C4-2B (cell line): ENCODE data around the gene KRT73.

Experiments used
- H3K27ac ChIP-seq: fragments of 450-650 bp; 2 replicates; pipeline ENCODE4 v1.5.1; 2017
- ZFX ChIP-seq: fragments of 450-650 bp; IDR thresholded peaks from 2 replicates; pipeline ENCODE4 v1.6.1; 2017
- TF ChIP-seq, protein P1 (sequence below): fragments of 450-650 bp; conservative IDR thresholded peaks from 2 replicates; pipeline ENCODE4 v1.5.1; 2017; ENCODE audit warnings: mild to moderate bottlenecking

KRT73 gene

GRCh38 chr12:52585066-52585465, 33.3 kb downstream of the KRT73 start:
- no peak overlapping the region for H3K27ac ChIP-seq
- TF ChIP-seq, protein P1, sequence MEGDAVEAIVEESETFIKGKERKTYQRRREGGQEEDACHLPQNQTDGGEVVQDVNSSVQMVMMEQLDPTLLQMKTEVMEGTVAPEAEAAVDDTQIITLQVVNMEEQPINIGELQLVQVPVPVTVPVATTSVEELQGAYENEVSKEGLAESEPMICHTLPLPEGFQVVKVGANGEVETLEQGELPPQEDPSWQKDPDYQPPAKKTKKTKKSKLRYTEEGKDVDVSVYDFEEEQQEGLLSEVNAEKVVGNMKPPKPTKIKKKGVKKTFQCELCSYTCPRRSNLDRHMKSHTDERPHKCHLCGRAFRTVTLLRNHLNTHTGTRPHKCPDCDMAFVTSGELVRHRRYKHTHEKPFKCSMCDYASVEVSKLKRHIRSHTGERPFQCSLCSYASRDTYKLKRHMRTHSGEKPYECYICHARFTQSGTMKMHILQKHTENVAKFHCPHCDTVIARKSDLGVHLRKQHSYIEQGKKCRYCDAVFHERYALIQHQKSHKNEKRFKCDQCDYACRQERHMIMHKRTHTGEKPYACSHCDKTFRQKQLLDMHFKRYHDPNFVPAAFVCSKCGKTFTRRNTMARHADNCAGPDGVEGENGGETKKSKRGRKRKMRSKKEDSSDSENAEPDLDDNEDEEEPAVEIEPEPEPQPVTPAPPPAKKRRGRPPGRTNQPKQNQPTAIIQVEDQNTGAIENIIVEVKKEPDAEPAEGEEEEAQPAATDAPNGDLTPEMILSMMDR = no peak
- TF ChIP-seq ZFX = no peak

- TF ChIP-seq, protein P1 = no peak
- no peak for TF ChIP-seq ZFX
- no peak overlapping the region for H3K27ac ChIP-seq
Observed at GRCh38 chr12:52584156-52584682, 34.1 kb downstream of the KRT73 start.

DNA sequence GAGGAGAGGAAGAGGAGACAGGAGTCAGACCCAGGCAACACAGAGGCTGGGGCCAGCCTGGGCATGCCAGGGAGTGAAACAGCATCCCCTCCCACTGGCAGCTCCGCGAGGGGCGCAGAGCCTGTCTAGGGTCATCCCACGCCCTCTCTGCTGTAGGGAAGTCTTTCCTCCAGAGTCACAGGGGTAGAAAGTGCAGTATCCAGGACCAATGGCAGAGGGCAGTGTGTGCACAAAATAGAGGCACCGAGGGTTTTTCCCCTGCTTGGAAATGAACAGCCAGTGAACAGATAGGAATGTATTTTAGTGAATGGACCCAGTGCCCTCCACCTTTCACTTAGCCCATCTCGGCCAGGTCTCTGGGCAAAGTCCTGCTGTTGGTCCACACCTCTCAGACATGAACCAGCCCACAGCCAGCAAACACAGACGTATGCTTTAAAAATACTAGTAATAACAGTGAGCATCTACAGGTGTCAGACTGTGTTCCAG, 35.3 kb downstream of the KRT73 start:
- no peak overlapping the region for H3K27ac ChIP-seq

DNA sequence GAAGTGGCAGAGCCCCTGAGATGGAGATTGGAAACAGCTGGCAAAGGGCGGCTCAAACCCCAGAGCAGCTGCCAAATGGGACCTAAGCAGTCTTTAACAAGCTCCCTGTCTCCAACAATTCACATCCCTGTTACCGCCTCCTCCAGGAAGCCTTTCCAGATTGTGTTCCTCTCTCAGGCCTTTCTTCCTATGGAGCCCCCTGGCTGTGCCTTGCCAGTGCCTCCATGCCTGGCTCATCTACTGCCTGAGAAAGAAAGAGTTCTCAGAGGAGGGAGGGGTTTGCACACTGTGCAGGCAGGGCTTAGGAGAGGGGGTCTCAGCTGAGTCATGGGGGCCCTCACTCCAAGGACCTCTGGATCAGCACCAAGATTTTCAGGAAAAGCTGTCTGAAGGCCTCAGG, 35.9 kb downstream of the KRT73 start:
- TF ChIP-seq, protein P1 = no peak
- no peak for TF ChIP-seq ZFX
- H3K27ac ChIP-seq = no peak overlapping the region

More for the DNA sequence above, 35.3 kb downstream of the KRT73 start:
- TF ChIP-seq, protein P1 = peak; percentile 88
- TF ChIP-seq ZFX = no peak

- no peak overlapping the region for H3K27ac ChIP-seq
- TF ChIP-seq, protein P1 = no peak
- TF ChIP-seq ZFX = no peak
Observed at GRCh38 chr12:52581481-52581880, 36.9 kb downstream of the KRT73 start.

DNA sequence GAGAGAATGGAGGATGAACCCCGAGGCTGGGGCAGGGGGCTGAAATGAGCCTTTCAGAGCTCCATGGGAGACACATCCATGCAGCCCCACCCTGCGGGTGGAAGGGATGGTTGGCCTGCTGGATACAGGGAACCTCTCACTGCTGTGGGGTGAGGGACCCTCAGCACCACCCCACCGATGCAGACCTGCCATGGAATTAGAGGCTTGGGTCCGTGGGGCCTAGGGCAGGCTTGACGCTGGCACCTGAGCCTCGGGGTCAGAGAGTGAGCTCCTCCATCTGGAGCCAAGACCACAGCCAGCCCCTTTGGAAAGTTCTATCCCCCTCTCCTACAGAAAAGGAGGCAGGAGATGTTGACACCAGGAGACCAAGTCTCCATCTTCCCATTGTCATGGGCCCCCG, 37.3 kb downstream of the KRT73 start:
- no peak overlapping the region for H3K27ac ChIP-seq
- TF ChIP-seq, protein P1 = no peak
- TF ChIP-seq ZFX = no peak

DNA sequence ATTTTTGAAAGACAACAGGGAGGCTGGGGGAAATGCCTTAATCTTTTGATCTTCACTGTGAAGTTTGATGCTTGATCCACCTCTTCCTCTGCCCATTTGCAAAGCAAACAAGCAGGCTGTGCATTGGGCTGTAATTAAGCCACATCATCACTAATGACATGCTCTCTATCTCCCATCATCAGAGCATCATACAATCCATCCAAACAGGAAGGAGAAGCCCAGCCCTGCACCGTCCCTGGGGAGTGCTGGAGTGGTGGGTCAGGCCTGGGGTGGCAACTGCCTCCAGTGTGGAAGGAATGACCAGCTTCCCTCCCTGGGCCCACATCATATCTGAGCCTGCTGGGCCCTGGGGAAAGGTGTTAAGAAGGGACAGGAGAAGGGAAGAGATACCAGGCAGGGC, 37.9 kb downstream of the KRT73 start:
- TF ChIP-seq ZFX = no peak

More for the DNA sequence above, 37.9 kb downstream of the KRT73 start:
- no peak overlapping the region for H3K27ac ChIP-seq
